ENCODE results near the gene CLIC4.

GRCh38 chr1:24721533-24721932 lies 23.7 kb upstream of the CLIC4 start:
- TF ChIP-seq CTCF (IDR thresholded peaks at IDR 0.05 in 4 of 5, conservative IDR thresholded peaks at IDR 0.05 in 1 of 5) (no peak), POLR2A (IDR thresholded peaks at IDR 0.05) (no peak)
